Ovary (tissue), 3 donors: Measurements from ENCODE around the gene GPX3.

ENCODE experiments used
- CTCF ChIP-seq, 3 donors: fragments of 450-650 bp in 2 of 3; fragments of 200-600 bp in 1 of 3; IDR thresholded peaks; one replicate each; pipeline versions ENCODE4 v1.5.1 to v1.8.0; 2016 to 2022; ENCODE audit warnings: antibody characterized with exemption in 3 of 3, mild to moderate bottlenecking in 1 of 3
- EP300 ChIP-seq: sonication (generic); formaldehyde crosslinking; IDR thresholded peaks from one replicate; pipeline ENCODE4 v1.6.1; 2017; ENCODE audit warnings: antibody characterized with exemption
- POLR2A ChIP-seq: fragments of 450-650 bp; IDR thresholded peaks from one replicate; pipeline ENCODE4 v1.6.1; 2017; ENCODE audit warnings: antibody characterized with exemption, mild to moderate bottlenecking, moderate library complexity
- donor health status: DM: no; HTN: no; CAD: no.

DNA sequence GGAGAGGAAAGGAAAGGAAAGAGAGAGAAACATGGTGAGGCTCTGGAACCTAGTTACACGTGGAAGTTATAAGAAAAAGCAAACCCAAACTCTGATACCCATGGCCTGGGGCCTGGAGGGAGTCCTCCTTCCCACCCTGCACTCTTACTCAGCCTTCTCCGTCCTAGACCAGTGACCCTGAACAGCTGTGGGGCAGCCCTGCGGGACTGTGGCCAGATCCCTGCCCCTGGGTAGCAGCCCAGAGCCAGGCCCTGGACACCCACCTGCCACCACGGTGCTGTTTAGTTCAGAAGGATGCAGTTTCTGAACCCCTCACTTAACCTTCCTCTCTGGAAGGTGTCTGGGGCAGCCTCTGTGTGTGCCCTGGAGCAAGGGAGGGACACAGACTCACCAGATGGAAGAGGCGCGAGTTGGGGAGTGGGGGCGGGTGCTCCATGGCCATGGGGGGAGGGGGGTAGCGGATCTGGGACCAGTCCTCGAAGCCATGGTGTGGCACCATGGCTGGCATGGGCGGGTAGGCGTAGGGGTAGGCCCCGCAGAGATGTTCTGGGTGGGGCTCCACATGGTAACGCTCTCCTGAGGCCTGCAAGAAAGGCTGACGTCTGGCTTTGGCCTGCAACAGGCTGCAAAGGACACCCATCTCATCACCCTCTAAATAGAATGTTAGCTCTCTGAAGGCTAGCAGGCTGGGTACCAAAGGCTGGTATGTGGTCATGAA, 13.0 kb downstream of the GPX3 start:
- TF ChIP-seq CTCF (IDR thresholded peaks at IDR 0.05) (no peak), POLR2A (no peak), EP300 (no peak)
